Transverse colon (tissue), 4 donors: ENCODE measurements around the gene SLU7. TPM values are rescaled to one million over a fixed set of nuclear protein-coding genes. Genes with fewer than 3 reads are reported as not detected.

Source experiments
- DNase-seq: peaks from one replicate; pipeline ENCODE4 v3.0.0-alpha.2; 2019
- H3K27ac ChIP-seq, 4 donors: fragments of 200-600 bp; sonication (generic); 2 replicates each; pipeline ENCODE4 v1.5.1; 2016 to 2018; ENCODE audit warnings: inconsistent platforms in 4 of 4
- H3K27me3 ChIP-seq: fragments of 200-600 bp; sonication (generic); 2 replicates; pipeline ENCODE4 v1.5.1; 2017; ENCODE audit warnings: inconsistent platforms
- H3K36me3 ChIP-seq, 4 donors: fragments of 200-600 bp; sonication (generic); 2 replicates each; pipeline ENCODE4 v1.5.1; 2017 to 2019; ENCODE audit warnings: inconsistent platforms in 4 of 4
- H3K4me1 ChIP-seq, 4 donors: fragments of 200-600 bp; sonication (generic); 2 replicates each; pipeline ENCODE4 v1.5.1; 2017 to 2020; ENCODE audit warnings: inconsistent platforms in 4 of 4
- H3K4me3 ChIP-seq, 4 donors: fragments of 200-600 bp; sonication (generic); 1 replicate in 1 of 4; 2 replicates in 3 of 4; pipeline versions ENCODE4 v1.5.1 to v1.6.1; 2017 to 2019; ENCODE audit warnings: inconsistent platforms in 4 of 4
- H3K9me3 ChIP-seq, 2 donors: fragments of 200-600 bp; sonication (generic); 2 replicates each; pipeline ENCODE4 v1.5.1; 2017 to 2019; ENCODE audit warnings: inconsistent platforms in 2 of 2
- EP300 ChIP-seq: sonication (generic); formaldehyde crosslinking; IDR thresholded peaks from one replicate; pipeline ENCODE4 v1.6.1; 2017; ENCODE audit warnings: antibody characterized with exemption, low read depth
- POLR2A ChIP-seq: fragments of 450-650 bp; IDR thresholded peaks from one replicate; pipeline ENCODE4 v1.6.1; 2016; ENCODE audit warnings: antibody characterized with exemption, mild to moderate bottlenecking, moderate library complexity
- POLR2AphosphoS5 ChIP-seq, 3 donors: sonication (generic); formaldehyde crosslinking; IDR thresholded peaks; one replicate each; pipeline ENCODE4 v1.6.1; 2016; ENCODE audit warnings: antibody characterized with exemption in 3 of 3
- WGBS, 2 donors: methylation state at CpG; one replicate each; pipeline ENCODE4 v1.1.5; 2018; ENCODE audit warnings: low coverage in 1 of 2; 5-methylcytosine and 5-hydroxymethylcytosine counted together
- in situ Hi-C, 4 donors: fragments of 200-750 bp; cut with MboI; loops; one replicate each; pipeline versions ENCODE4 v1.15.0 to v1.15.1; 2017; ENCODE audit warnings: low sequenced_read_pairs in 3 of 4, low pct_ligation_motif_present in 1 of 4, low pct_unique_long_range_greater_than_20kb in 1 of 4
- intact Hi-C: fragments of 100-400 bp; cut with DNase I; formaldehyde crosslinking; loops from one replicate; pipeline ENCODE4 v1.15.1; 2023; ENCODE audit warnings: low total_unique reads
- total RNA-seq, 4 donors: library from RNA; depleted of rRNA; stranded (reverse); fragments of >200 nt; gene quantifications; one replicate each; pipeline ENCODE4 v1.1.0, GENCODE V29; 2016
- TF ChIP-seq, protein P1 (sequence below), 5 experiments: fragments of 200-600 bp in 3 of 5; fragments of 450-650 bp in 2 of 5; sonication (generic) in 3 of 5; IDR thresholded peaks; 1 replicate in 2 of 5; 2 replicates in 3 of 5; pipeline ENCODE4 v1.5.1; 2016 to 2017; ENCODE audit warnings: antibody characterized with exemption in 5 of 5, inconsistent platforms in 3 of 5, mild to moderate bottlenecking in 2 of 5, moderate library complexity in 1 of 5

Gene SLU7
- total RNA-seq, 4 donors from 2014 or later = 10.5 to 69.2 (median 52.5) TPM

DNA sequence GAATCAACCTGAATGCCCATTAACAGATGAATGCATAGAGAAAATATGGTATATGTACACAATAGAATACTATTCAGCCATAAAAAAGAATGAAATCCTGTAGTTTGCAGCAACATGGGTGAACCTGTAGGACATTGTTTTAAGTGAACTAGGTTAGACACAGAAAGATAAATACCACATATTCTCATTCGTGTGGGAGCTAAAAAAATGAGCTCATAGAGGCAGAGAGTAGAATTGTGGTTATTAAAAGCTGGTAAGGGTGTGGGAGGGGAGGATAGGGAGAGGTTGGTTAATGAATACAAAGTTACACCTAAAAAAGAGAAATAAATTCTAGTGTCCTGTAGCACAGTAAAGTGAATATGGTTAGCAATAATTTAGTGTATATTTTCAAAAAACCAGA lies 26.3 kb upstream of the SLU7 start:
- in situ Hi-C loops = loop anchor here in 1 of 4 donors (25.0 kb wide), 1 partner anchor 167 kb away; no protein-coding TSS in a partner anchor
- no peaks in the 10 kb centered on the region for H3K9me3 ChIP-seq

DNA sequence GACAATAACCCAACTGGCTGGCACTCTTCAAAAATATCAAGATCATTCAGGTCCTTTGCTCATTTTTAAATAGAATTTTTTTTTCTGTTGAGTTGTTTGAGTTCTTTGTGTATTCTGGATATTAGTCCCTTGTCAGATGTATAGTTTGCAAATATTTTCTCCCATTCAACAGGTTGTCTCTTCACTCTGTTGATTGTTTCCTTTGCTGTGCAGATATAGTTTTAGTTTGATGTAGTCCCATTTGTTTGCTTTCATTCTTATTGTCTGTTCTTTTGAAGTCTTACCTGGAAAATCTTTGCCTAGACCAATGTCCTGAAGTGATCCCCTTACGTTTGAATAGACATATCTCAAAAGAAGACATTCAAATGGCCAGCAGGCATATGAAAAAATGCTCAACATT lies 25.5 kb upstream of the SLU7 start:
- H3K9me3 ChIP-seq = no peaks in the 10 kb centered on the region
- H3K4me3 ChIP-seq = no peak overlapping the region
- DNase-seq = no peak
- WGBS, 2 donors = 80 to 83% methylated on average over 1 of the region's 1 CpG
- in situ Hi-C loops (loop anchor here in 1 of 4 donors (25.0 kb wide), 1 partner anchor 168 kb away; no protein-coding TSS in a partner anchor), intact Hi-C loops (no loop called here)
- no peaks in the 10 kb centered on the region for H3K36me3 ChIP-seq
- TF ChIP-seq POLR2AphosphoS5 (IDR thresholded peaks at IDR 0.05) = no peak
- TF ChIP-seq, protein P1, sequence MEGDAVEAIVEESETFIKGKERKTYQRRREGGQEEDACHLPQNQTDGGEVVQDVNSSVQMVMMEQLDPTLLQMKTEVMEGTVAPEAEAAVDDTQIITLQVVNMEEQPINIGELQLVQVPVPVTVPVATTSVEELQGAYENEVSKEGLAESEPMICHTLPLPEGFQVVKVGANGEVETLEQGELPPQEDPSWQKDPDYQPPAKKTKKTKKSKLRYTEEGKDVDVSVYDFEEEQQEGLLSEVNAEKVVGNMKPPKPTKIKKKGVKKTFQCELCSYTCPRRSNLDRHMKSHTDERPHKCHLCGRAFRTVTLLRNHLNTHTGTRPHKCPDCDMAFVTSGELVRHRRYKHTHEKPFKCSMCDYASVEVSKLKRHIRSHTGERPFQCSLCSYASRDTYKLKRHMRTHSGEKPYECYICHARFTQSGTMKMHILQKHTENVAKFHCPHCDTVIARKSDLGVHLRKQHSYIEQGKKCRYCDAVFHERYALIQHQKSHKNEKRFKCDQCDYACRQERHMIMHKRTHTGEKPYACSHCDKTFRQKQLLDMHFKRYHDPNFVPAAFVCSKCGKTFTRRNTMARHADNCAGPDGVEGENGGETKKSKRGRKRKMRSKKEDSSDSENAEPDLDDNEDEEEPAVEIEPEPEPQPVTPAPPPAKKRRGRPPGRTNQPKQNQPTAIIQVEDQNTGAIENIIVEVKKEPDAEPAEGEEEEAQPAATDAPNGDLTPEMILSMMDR (IDR thresholded peaks at IDR 0.05) = no peak
- no peak for TF ChIP-seq EP300
- no peak for TF ChIP-seq POLR2A
- H3K27me3 ChIP-seq = no peaks in the 10 kb centered on the region
- peaks cover 0 to 3% (median 0%) of the 10 kb centered on the region in 4 donors for H3K4me1 ChIP-seq
- no peak overlapping the region for H3K27ac ChIP-seq

More for the DNA sequence above, 26.3 kb upstream of the SLU7 start:
- no peaks in the 10 kb centered on the region for H3K36me3 ChIP-seq
- no peak for TF ChIP-seq POLR2AphosphoS5 (IDR thresholded peaks at IDR 0.05)
- TF ChIP-seq POLR2A = no peak
- TF ChIP-seq EP300 = no peak
- TF ChIP-seq, protein P1 (IDR thresholded peaks at IDR 0.05) = no peak
- no peaks in the 10 kb centered on the region for H3K4me1 ChIP-seq
- H3K27ac ChIP-seq = no peak overlapping the region
- intact Hi-C loops = no loop called here
- DNase-seq = no peak
- no peaks in the 10 kb centered on the region for H3K27me3 ChIP-seq
- WGBS, 2 donors = 50 to 53% methylated on average over 1 of the region's 1 CpG
- no peak overlapping the region for H3K4me3 ChIP-seq

DNA sequence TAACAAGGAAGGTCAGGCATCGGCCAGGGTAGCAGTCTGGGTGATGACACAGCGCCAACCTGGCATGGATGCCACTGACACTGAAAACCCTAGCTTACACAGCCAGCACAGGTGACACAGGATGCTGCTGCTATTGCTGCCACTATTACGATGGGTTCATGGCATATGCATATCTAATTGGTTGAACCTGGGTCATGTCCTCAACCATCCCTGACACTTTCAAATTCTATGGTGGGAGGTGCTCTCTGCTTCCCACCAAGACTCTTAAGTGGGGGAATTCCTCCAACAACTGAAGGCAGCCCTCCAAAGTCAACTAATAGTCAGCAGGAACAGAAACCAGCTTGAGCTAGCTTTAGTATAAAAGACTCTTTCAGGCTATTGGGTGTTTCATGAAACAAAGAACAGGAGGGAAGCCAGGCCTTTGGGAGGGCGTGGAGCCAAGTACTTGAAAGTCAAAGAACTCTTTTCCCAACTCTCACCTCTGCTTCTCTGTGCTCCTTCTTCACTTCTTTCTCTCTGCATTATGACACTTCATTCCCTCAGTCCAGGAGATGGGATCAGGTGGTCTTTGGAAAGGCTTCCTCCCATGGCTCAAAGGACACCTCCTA lies 24.0 kb upstream of the SLU7 start:
- in situ Hi-C loops (loop anchor here in 1 of 4 donors (25.0 kb wide), 1 partner anchor 169 kb away; no protein-coding TSS in a partner anchor), intact Hi-C loops (no loop called here)
- TF ChIP-seq POLR2A (no peak), POLR2AphosphoS5 (IDR thresholded peaks at IDR 0.05) (no peak), EP300 (no peak)
- TF ChIP-seq, protein P1 (IDR thresholded peaks at IDR 0.05) = no peak
- no peak overlapping the region for H3K4me3 ChIP-seq
- H3K9me3 ChIP-seq = no peaks in the 10 kb centered on the region
- no peak overlapping the region for H3K27ac ChIP-seq
- peaks cover 0 to 13% (median 5%) of the 10 kb centered on the region in 4 donors for H3K4me1 ChIP-seq
- 59 to 100% methylated on average over 1 to 4 of the region's 4 CpGs for WGBS, 2 donors
- H3K27me3 ChIP-seq = no peaks in the 10 kb centered on the region
- no peak for DNase-seq
- no peaks in the 10 kb centered on the region for H3K36me3 ChIP-seq

DNA sequence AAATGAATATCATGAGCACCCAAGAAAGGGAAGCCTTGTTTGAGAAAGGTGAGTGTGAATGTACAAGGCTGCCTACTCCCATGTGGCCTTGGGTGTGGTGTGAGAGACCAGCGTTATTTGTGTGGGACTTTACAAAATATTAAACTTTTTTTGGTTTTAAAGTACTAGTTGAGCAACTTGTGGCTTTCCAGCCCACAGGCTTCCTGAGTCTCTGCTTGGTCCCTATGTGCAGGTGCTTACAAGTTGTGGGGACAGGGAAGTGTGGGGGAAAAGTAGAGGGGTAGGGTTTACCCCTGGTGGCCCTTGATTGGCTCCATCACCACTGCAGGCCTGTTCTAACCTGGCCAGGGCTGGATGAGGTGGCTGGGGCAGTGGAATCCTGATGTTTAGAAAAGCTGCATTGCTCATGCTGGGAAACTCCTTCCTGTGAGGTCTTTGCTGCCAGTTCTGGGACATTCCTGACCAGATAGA lies 22.5 kb upstream of the SLU7 start:
- Histone ChIP-seq H3K9me3 (no peaks in the 10 kb centered on the region), H3K27me3 (no peaks in the 10 kb centered on the region), H3K36me3 (no peaks in the 10 kb centered on the region), H3K4me1 (peaks cover 0 to 13% (median 5%) of the 10 kb centered on the region in 4 donors), H3K4me3 (no peak overlapping the region), H3K27ac (no peak overlapping the region)
- in situ Hi-C loops = loop anchor here in 1 of 4 donors (25.0 kb wide), 1 partner anchor 171 kb away; no protein-coding TSS in a partner anchor
- intact Hi-C loops = no loop called here
- TF ChIP-seq POLR2AphosphoS5 (IDR thresholded peaks at IDR 0.05) (no peak), POLR2A (no peak), EP300 (no peak)
- TF ChIP-seq, protein P1 (IDR thresholded peaks at IDR 0.05) = no peak
- WGBS, 2 donors = 29 to 67% methylated on average over 1 of the region's 1 CpG
- no peak for DNase-seq
